Muscle of leg (tissue), 11 donors: ENCODE measurements around the gene PPP1R13B. TPM values are rescaled to one million over a fixed set of nuclear protein-coding genes. Genes with fewer than 3 reads are reported as not detected.

Experiments
- DNase-seq: peaks from one replicate; pipeline ENCODE4 v3.0.0; 2013
- H3K27ac ChIP-seq: one replicate; pipeline ENCODE4 v1.5.1; 2013; ENCODE audit warnings: mild to moderate bottlenecking, low read length, control low read depth
- H3K27me3 ChIP-seq: one replicate; pipeline ENCODE4 v1.6.1; 2013; ENCODE audit warnings: low read length; ENCODE audit not compliant: control insufficient read depth, insufficient read depth
- H3K36me3 ChIP-seq: one replicate; pipeline ENCODE4 v1.6.1; 2013; ENCODE audit warnings: low read length; ENCODE audit not compliant: control insufficient read depth, insufficient read depth
- H3K4me1 ChIP-seq: one replicate; pipeline ENCODE4 v1.6.1; 2013; ENCODE audit warnings: low read length; ENCODE audit not compliant: control insufficient read depth, insufficient read depth
- H3K4me3 ChIP-seq: one replicate; pipeline ENCODE4 v1.5.1; 2013; ENCODE audit warnings: low read length, control low read depth
- H3K9me3 ChIP-seq: replicated peaks from 2 replicates; pipeline ENCODE4 v1.6.1; 2013; ENCODE audit warnings: low read depth, low read length; ENCODE audit not compliant: control insufficient read depth
- WGBS: methylation state at CpG from one replicate; pipeline ENCODE4 v1.1.5; 2013; ENCODE audit warnings: missing lambda C conversion rate; ENCODE audit not compliant: insufficient coverage; 5-methylcytosine and 5-hydroxymethylcytosine counted together
- polyA plus RNA-seq, 8 donors: library from polyadenylated mRNA; unstranded; fragments of 120-200 nt; gene quantifications; one replicate each; pipeline versions ENCODE4 v1.2.1 to v1.2.3, GENCODE V29; 2013; ENCODE audit warnings: inconsistent platforms in 1 of 8, low replicate concordance in 1 of 8; ENCODE audit not compliant: insufficient read length in 8 of 8, insufficient read depth in 1 of 8
- total RNA-seq: library from RNA; stranded (reverse); fragments of 120-200 nt; gene quantifications from one replicate; pipeline ENCODE4 v1.2.4, GENCODE V29; 2013

Gene PPP1R13B
- total and polyA plus RNA-seq, 9 donors, result 6.2 to 13.6 (median 9.1) TPM

DNA sequence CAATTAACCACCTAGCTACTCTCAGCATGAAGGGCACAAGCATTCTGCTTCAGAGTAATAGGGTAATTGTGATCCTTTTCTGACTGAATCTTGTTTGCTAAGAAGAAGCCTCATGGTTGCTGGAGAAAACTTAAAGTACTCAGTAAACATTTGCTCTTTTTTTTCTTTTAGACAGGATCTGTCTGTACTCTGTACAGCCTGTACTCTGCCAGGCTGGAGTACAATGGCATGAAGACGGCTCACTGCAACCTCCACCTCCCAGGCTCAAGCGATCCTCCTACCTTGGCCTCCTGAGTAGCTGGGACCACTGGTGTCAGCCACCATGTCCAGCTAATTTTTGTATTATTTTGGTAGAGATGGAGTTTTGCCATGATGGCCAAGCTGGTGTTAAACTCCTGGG lies 12.4 kb downstream of the PPP1R13B start:
- Histone ChIP-seq H3K4me1 (no peaks in the 10 kb centered on the region), H3K36me3 (no peaks in the 10 kb centered on the region)
- 63% methylated on average over 1 of the region's 2 CpGs for WGBS

DNA sequence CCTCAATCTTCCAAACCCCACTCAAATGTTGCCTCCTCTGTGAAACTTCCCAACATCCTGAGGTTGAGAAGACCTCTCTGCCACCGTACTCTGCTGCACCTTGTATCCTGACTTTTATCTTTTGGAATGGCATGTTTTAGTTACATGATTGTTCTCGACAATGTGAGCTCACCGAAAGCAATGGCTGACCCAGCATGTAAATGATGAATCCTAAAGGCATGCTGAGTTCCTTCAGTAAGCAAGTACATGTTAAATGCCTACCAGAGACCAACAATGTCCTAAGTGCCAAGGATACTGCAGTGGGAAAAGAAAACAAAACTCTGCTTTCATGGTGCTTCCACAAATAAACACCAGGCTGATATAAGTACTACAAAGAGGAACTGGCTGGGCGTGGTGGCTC lies 13.7 kb downstream of the PPP1R13B start:
- Histone ChIP-seq H3K36me3 (no peaks in the 10 kb centered on the region), H3K9me3 (no peaks in the 10 kb centered on the region), H3K27ac (no peak overlapping the region), H3K4me1 (no peaks in the 10 kb centered on the region), H3K4me3 (no peak overlapping the region), H3K27me3 (no peaks in the 10 kb centered on the region)
- DNase-seq, result no peak
- 75% methylated on average over 4 of the region's 4 CpGs for WGBS

More for the DNA sequence above, 12.4 kb downstream of the PPP1R13B start:
- no peak overlapping the region for H3K4me3 ChIP-seq
- no peaks in the 10 kb centered on the region for H3K27me3 ChIP-seq
- DNase-seq, result no peak
- no peaks in the 10 kb centered on the region for H3K9me3 ChIP-seq
- H3K27ac ChIP-seq, result no peak overlapping the region

DNA sequence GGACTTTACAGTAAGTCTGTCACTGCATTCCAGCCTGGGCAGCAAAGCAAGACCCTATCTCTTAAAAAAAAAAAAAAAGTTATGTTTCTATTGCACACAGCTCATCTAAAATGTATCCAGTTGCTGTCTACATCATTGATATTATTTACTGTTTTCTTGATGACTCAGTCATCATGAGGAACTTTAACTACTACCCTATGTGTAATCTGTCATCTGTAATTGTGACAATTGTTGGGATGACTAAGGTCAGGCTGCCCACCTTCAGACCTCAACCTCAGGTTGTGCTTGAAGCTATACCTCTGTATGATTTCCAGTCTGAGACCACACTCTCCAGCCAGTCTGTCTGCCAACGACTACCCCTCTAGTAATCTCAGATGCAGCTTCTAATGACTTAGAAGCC lies 15.3 kb downstream of the PPP1R13B start:
- no peak overlapping the region for H3K4me3 ChIP-seq
- H3K27me3 ChIP-seq, result no peaks in the 10 kb centered on the region
- H3K4me1 ChIP-seq, result peaks cover 2% of the 10 kb centered on the region
- no CpG with 5 or more reads among the region's 1 CpG for WGBS
- no peak for DNase-seq
- no peak overlapping the region for H3K27ac ChIP-seq
- H3K9me3 ChIP-seq, result no peaks in the 10 kb centered on the region
- no peaks in the 10 kb centered on the region for H3K36me3 ChIP-seq

DNA sequence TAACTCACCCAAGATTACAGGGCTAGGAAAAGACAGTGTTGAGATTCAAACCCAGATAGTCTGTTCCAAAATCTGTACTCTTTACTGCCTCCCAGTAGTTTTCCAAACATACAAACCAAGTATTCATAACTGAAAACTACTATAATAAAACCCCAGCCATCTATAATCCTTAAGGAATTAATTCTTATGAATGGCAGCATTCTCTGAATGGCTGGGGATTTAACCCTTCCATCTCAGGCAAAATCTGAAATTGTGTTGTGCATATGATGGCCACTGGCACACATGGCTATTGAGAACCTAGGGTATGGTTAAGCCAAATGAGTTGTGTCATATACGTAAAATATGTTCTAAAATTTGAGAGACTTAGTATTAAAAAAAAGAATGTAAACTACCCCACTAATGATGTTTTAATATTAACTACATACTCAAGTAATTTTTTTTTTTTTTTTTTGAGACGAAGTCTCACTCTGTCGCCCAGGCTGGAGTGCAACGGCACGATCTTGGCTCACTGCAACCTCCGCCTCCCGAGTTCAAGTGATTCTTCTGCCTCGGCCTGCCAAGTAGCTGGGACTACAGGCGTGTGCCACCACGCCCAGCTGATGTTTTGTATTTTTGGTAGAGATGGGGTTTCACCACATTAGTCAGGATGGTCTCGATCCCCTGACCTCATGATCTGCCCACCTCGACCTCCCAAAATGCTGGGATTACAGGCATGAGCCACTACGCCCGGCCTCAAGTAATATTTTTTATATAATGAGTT lies 16.7 kb downstream of the PPP1R13B start:
- Histone ChIP-seq H3K4me3 (no peak overlapping the region), H3K27ac (no peak overlapping the region), H3K9me3 (no peaks in the 10 kb centered on the region), H3K27me3 (no peaks in the 10 kb centered on the region), H3K4me1 (peaks cover 2% of the 10 kb centered on the region), H3K36me3 (no peaks in the 10 kb centered on the region)
- no peak for DNase-seq
- no CpG with 5 or more reads among the region's 14 CpGs for WGBS

DNA sequence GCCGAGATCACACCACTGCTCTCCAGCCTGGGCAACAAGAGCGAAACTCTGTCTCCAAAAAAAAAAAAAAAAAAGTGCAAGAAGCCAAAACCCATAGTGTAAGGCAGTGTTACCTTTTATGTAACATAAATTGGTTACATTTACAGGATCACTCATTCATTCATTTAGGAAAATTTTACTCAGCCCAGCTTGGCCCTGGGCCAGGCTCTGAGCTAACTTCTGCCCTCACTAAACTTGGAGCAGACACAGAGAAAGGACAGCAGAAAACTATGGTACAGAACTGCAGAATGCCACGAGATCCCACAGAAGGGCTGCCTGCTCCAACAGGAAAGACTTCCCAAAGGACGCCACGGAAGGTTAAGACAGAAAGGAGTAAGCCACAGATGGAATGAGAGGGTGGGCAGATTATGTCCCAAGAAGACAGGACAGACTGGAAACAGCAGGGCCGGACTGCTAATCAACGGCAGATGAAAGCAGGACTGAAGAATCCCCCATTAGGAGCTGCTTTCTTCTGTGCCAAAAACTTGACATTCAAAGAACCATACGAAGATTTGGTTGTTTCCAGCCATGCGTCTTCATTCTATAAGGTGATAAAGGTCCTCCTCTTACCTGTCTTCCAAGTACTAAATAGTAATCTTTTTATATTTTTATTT lies 18.9 kb downstream of the PPP1R13B start:
- Histone ChIP-seq H3K9me3 (no peaks in the 10 kb centered on the region), H3K36me3 (no peaks in the 10 kb centered on the region), H3K27ac (no peak overlapping the region), H3K27me3 (no peaks in the 10 kb centered on the region), H3K4me3 (no peak overlapping the region), H3K4me1 (peaks cover 2% of the 10 kb centered on the region)
- 49% methylated on average over 7 of the region's 9 CpGs for WGBS
- peak; percentile 39 for DNase-seq

DNA sequence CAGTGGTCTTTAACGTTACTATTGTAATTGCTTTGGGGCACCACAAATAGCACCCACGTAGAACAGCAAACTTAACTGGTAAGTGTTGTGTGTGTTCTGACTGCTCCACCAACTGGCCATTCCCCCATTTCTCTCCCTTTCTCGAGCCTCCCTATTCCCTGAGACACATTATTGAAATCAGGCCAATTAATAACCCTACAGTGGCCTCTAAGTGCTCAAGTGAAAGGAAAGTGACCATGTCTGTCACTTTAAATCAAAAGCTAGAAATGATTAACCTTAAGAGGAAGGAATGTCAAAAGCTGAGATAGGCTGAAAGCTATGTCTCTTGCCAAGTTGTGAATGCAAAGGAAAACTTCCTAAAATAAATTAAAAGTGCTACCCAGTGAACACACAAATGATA lies 22.3 kb downstream of the PPP1R13B start:
- Histone ChIP-seq H3K27ac (no peak overlapping the region), H3K4me3 (no peak overlapping the region), H3K36me3 (no peaks in the 10 kb centered on the region), H3K9me3 (no peaks in the 10 kb centered on the region), H3K4me1 (peaks cover 3% of the 10 kb centered on the region), H3K27me3 (no peaks in the 10 kb centered on the region)
- no CpG with 5 or more reads among the region's 3 CpGs for WGBS
- no peak for DNase-seq

DNA sequence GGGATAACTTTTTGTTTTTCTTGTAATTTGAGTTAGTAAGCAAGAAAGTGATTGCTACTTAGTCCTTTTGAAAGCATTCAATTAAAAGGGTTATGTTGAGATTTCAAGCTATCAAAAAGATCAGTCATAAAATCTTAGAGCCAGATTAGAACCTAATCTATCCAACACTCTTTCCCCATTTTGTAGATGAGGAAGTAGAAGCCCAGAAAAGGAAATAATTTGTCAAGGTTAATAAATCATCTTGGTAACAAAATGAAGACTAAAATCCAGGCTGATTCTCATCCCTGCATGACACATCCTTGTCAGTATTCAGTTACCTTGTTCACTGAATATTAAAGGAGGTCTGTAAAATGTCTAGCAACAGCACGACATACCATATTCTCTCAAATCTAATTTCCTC lies 26.5 kb downstream of the PPP1R13B start:
- H3K27me3 ChIP-seq, result no peaks in the 10 kb centered on the region
- no peak overlapping the region for H3K4me3 ChIP-seq
- no CpG with 5 or more reads among the region's 1 CpG for WGBS
- H3K27ac ChIP-seq, result no peak overlapping the region
- no peak for DNase-seq
- H3K9me3 ChIP-seq, result no peaks in the 10 kb centered on the region
- H3K36me3 ChIP-seq, result no peaks in the 10 kb centered on the region
- H3K4me1 ChIP-seq, result peaks cover 3% of the 10 kb centered on the region

DNA sequence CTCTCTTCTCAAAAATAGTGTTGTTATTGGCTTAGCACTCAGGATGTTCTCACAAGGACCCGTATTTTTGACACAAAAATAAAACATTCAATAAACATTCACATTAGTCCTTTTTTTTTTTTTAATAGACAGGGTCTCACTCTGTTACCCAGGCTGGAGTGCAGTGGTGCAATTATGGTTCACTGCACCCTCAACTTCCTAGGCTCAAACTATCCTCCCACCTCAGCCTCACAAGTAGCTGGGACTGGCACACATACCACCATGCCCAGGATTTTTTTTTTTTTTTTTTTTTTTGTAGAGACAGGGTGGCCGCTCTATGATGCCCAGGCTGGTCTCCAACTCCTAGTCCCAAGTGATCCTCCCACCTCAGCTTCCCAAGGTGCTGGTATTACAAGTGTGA lies 27.0 kb downstream of the PPP1R13B start:
- no peak for DNase-seq
- WGBS, result no CpG with 5 or more reads among the region's 2 CpGs
- Histone ChIP-seq H3K27me3 (no peaks in the 10 kb centered on the region), H3K4me3 (no peak overlapping the region), H3K4me1 (peaks cover 3% of the 10 kb centered on the region), H3K27ac (no peak overlapping the region), H3K9me3 (no peaks in the 10 kb centered on the region), H3K36me3 (no peaks in the 10 kb centered on the region)

DNA sequence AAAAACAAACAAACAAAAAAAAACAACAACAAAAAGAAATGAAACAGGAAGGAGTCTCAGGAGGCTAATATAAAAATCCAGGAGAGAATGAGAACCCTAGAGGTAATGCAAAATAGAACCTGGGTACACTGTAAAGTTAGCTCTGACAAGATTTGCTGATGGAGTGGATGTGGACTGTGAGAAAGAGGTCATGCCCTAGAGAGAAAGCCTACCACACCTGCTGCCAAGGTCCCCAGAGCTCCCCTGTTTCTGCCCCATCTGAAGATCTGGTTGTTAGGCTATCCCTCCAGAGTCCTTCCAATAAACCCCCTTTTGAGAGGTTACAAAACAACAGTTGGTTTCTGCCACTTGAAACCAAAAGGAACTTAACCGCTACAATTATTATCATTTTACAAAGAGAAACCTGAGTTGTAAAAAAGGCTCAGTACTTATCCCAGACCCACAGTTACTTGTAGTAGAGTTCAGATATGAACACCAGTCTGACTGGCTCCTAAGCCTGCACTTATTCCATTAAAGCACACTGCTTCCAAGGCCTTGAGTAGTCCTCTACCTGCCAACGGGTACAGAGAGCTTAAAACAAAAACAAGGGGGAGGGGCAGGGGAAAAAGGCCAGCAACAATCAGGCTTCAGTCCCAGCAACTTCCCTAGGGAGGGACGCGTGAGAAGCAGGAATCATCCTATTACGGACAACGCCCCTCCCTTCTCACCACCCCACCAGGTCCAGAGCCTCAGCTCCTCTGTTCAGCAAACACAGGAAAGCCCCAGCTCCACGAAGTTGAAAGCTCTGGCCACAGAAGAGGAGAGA lies 27.7 kb downstream of the PPP1R13B start:
- peak; percentile 65 for DNase-seq
- no peaks in the 10 kb centered on the region for H3K27me3 ChIP-seq
- H3K4me1 ChIP-seq, result peaks cover 3% of the 10 kb centered on the region
- no peaks in the 10 kb centered on the region for H3K9me3 ChIP-seq
- no CpG with 5 or more reads among the region's 7 CpGs for WGBS
- no peak overlapping the region for H3K4me3 ChIP-seq
- no peaks in the 10 kb centered on the region for H3K36me3 ChIP-seq
- no peak overlapping the region for H3K27ac ChIP-seq

DNA sequence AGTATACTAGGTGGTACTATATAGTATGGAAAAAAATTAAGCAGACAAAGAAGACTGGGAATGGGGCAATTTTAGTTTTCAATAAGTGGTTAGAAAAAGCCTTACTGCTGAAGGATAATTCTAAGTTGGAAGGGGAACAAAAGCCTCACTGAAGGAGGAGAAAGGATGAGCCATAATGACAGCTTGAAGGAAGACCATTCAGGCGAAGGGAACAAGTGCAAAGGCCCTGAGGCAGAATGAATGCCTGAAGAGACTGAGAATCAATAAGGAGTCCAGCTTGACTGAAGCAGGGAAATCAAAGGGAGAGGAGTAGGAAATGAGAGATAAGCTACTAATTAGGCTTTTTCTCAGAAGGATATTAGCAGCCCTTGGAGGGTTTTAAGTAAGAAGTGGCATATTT lies 28.5 kb downstream of the PPP1R13B start:
- 100% methylated on average over 1 of the region's 1 CpG for WGBS
- no peak overlapping the region for H3K27ac ChIP-seq
- DNase-seq, result no peak
- H3K4me3 ChIP-seq, result no peak overlapping the region
- no peaks in the 10 kb centered on the region for H3K36me3 ChIP-seq
- H3K9me3 ChIP-seq, result no peaks in the 10 kb centered on the region
- H3K27me3 ChIP-seq, result no peaks in the 10 kb centered on the region
- peaks cover 3% of the 10 kb centered on the region for H3K4me1 ChIP-seq
